IPS-11a (cell line): ENCODE data around the gene LCA5.
"Not testable (repeated sequence)": the region's sequence is repeated elsewhere in the genome, so short reads cannot be mapped to it uniquely, and the experiment has no call there.

Experiments used
- H3K4me3 ChIP-seq: one replicate; pipeline ENCODE4 v1.5.1; 2013; ENCODE audit warnings: low read depth, low read length, control low read depth

The LCA5 gene

GRCh38 chr6:79536954-79537747 is at the start of gene LCA5:
Gene LCA5 (minus strand): TSS chr6:79537430. CDS start chr6:79518894, 18,536 bp downstream.
- H3K4me3 ChIP-seq, result peak within 1 kb of the TSS; percentile 81

- H3K4me3 ChIP-seq, result no peak overlapping the region
These were observed 49.3 kb upstream of the LCA5 start for GRCh38 chr6:79586548-79586947.

GRCh38 chr6:79584332-79584731 is 47.1 kb upstream of the LCA5 start:
- H3K4me3 ChIP-seq, result no peak overlapping the region

GRCh38 chr6:79577926-79578325 is 40.7 kb upstream of the LCA5 start:
- not testable (repeated sequence) for H3K4me3 ChIP-seq

- no peak overlapping the region for H3K4me3 ChIP-seq
These were observed 37.5 kb upstream of the LCA5 start for GRCh38 chr6:79574630-79575225.

- H3K4me3 ChIP-seq, result no peak overlapping the region
These were observed 36.9 kb upstream of the LCA5 start for GRCh38 chr6:79574174-79574573.

GRCh38 chr6:79571030-79571367 is 33.8 kb upstream of the LCA5 start:
- no peak overlapping the region for H3K4me3 ChIP-seq

GRCh38 chr6:79570129-79571029 is 33.1 kb upstream of the LCA5 start:
- no peak overlapping the region for H3K4me3 ChIP-seq

- no peak overlapping the region for H3K4me3 ChIP-seq
These were observed 31.8 kb upstream of the LCA5 start for GRCh38 chr6:79568996-79569395.

GRCh38 chr6:79564636-79565035 is 27.4 kb upstream of the LCA5 start:
- H3K4me3 ChIP-seq, result no peak overlapping the region

GRCh38 chr6:79559706-79560105 is 22.5 kb upstream of the LCA5 start:
- no peak overlapping the region for H3K4me3 ChIP-seq

- no peak overlapping the region for H3K4me3 ChIP-seq
These were observed 20.6 kb upstream of the LCA5 start for GRCh38 chr6:79557673-79558467.

- H3K4me3 ChIP-seq, result no peak overlapping the region
These were observed 17.1 kb upstream of the LCA5 start for GRCh38 chr6:79554305-79554704.

- H3K4me3 ChIP-seq, result no peak overlapping the region
These were observed 14.2 kb upstream of the LCA5 start for GRCh38 chr6:79551401-79551800.

- H3K4me3 ChIP-seq, result no peak overlapping the region
These were observed 11.1 kb upstream of the LCA5 start for GRCh38 chr6:79548304-79548703.

- H3K4me3 ChIP-seq, result no peak overlapping the region
These were observed 9.0 kb upstream of the LCA5 start for GRCh38 chr6:79546186-79546585.

- no peak overlapping the region for H3K4me3 ChIP-seq
These were observed 7.8 kb upstream of the LCA5 start for GRCh38 chr6:79544939-79545450.

- H3K4me3 ChIP-seq, result no peak overlapping the region
These were observed 7.2 kb upstream of the LCA5 start for GRCh38 chr6:79544299-79544927.

- H3K4me3 ChIP-seq, result no peak overlapping the region
These were observed 6.7 kb upstream of the LCA5 start for GRCh38 chr6:79543886-79544285.

- H3K4me3 ChIP-seq, result no peak overlapping the region
These were observed 6.2 kb upstream of the LCA5 start for GRCh38 chr6:79543411-79543810.
